ENCODE data around the gene SCAMP5. TPM values are rescaled to one million over a fixed set of nuclear protein-coding genes. Genes with fewer than 3 reads are reported as not detected.

The SCAMP5 gene
- total RNA-seq, 1 donor from 2014 or later: 0.73 TPM

GRCh38 chr15:74976159-74976558 lies 19.2 kb upstream of the SCAMP5 start:
- no peak for ATAC-seq
- no peak for DNase-seq (ENCODE audit: low spot score)

DNA sequence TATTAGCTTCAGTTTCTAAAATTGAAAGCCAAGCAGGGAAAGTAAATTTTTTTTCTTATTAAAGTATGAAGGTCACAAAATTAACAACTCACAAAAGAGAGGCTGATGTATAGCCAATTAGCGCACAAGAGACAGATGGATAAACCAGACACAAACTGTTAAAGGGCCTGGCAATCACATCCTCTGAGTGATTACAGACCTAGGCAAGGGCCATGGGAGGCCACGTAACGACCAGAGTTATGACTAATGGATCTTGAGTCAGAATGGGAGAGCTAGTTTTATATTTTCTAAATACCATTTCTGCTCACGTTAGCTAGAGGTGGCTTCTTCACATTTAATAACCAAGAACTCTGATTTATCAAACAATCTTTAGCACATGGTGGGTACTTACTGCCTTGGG lies 17.8 kb upstream of the SCAMP5 start:
- no peak for ATAC-seq

DNA sequence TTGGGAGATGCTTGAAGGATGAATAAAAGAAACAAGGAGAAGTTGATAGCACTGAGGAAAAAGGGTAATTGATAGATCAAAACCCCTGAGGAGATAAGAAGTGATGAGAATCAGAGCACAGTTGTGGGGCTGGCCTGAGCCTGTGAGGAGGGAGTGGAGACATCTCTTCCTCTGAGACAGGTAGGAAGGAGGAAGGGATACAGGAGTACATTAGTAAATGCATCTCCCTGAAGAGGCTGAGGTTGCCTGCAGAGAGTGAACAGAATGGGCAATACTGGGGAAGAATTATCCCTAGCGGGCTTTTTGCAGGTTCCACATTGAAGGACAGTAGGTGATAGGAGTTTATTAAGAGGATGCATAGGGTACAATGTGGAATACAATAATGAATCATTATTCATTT lies 17.3 kb upstream of the SCAMP5 start:
- ATAC-seq (no peak), DNase-seq (ENCODE audit: low spot score) (no peak)

More for the DNA sequence above, 17.8 kb upstream of the SCAMP5 start:
- DNase-seq (ENCODE audit: low spot score): no peak

DNA sequence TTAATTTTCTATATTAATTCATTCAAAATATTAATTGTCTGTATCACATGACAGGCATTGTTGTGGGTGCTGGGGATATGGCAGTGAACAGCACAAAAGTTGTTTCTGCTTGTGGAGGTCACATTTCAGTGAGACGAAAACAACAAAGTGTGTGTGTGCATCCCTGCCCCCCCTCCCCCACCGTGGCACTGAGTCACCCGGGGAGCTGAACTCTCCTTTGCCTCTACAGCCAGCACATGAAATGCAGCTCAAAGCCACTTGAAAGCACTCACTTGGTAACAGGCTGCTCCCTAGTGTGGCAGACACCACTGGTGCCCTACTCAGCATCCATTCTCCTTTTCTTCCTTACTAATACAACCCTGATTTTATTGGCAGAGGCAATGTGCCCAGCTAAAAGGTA lies 16.9 kb upstream of the SCAMP5 start:
- ATAC-seq: no peak
- DNase-seq (ENCODE audit: low spot score): no peak

GRCh38 chr15:74982183-74982582 lies 13.2 kb upstream of the SCAMP5 start:
- DNase-seq (ENCODE audit: low spot score) (no peak), ATAC-seq (no peak)

- ATAC-seq: no peak
- no peak for DNase-seq (ENCODE audit: low spot score)
Observed at GRCh38 chr15:74983725-74984231, 11.6 kb upstream of the SCAMP5 start.

DNA sequence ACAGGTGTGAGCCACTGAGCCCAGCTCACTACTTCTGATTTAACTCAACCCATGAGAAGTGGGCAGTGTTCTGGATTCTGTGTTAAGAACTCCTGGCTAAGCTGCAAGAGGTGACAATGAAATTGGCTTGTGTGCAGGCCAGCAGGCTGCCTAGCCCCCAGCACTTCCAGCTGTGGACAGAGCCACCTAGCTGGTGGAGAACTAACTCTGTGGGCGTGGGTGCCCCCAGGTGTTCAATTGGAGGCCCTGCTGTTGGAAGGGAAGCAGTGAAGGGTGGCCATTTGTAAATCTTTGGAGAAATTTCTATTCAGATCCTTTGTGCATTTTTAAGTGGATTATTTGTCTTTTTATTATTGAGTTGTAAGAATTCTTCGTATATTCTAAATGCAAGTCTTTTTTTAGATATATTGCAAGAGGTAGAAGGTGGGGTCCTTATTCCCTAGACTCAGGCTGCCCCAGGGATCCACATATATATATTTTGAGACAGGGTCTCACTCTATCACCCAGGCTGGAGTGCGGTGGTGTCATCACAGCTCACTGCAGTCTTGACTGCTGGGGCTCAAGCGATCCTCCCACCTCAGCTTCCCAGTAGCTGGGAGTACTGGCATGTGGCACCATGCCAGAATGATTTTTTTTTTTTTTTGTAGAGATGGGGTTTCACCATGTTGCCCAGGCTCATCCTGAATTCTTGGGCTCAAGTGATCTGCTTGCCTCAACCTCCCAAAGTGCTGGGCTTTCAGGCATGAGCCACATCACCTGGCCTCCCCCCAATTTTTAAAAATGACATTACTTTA lies 7.2 kb upstream of the SCAMP5 start:
- ATAC-seq: peak; percentile 69

DNA sequence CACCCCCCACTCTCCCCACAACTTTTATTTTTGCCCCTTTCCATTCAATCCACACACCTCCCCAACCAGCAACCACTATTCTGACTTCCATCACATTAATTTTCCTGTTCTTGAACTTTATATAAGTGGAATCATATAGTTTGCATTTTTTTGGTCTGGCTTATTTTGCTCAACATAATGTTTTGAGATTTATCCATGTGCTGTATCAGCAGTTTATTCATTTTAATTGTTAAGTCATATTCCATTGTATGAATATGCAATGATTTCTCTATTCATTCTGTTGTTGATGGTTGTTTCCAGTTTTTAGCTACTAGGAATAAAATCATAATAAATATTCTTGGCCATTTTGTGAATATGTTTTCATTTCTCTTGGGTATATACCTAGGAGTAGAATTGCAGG lies 5.8 kb upstream of the SCAMP5 start:
- ATAC-seq (no peak), DNase-seq (ENCODE audit: low spot score) (no peak)

More for the DNA sequence above, 7.2 kb upstream of the SCAMP5 start:
- DNase-seq (ENCODE audit: low spot score): no peak

- ATAC-seq: no peak
- DNase-seq (ENCODE audit: low spot score): no peak
Observed at GRCh38 chr15:74992619-74993018, 2.7 kb upstream of the SCAMP5 start.

- no peak for DNase-seq (ENCODE audit: low spot score)
- no peak for ATAC-seq
Observed at GRCh38 chr15:74994236-74994635, 1.1 kb upstream of the SCAMP5 start.

DNA sequence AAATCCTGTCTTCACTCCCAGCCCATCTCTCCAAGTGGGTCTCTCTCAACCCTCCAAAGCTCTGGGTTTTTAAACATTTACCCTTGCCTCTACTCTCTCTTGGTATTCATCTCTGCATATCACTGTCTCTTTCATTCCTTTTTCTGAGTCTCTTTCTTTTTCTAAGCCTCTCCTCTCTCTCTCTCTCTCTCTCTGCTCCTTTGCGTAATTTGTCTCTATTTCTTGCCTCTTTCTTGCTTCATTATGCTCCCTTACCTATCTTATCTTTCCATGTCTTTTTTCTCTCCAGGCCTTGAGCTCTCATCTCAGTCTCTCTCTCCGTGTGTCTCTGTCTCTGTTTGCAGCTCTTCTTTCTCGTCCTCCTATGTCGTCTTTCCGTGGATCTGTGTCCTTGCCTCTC lies 678 bp upstream of the SCAMP5 start:
- DNase-seq (ENCODE audit: low spot score) (no peak), ATAC-seq (no peak)

DNA sequence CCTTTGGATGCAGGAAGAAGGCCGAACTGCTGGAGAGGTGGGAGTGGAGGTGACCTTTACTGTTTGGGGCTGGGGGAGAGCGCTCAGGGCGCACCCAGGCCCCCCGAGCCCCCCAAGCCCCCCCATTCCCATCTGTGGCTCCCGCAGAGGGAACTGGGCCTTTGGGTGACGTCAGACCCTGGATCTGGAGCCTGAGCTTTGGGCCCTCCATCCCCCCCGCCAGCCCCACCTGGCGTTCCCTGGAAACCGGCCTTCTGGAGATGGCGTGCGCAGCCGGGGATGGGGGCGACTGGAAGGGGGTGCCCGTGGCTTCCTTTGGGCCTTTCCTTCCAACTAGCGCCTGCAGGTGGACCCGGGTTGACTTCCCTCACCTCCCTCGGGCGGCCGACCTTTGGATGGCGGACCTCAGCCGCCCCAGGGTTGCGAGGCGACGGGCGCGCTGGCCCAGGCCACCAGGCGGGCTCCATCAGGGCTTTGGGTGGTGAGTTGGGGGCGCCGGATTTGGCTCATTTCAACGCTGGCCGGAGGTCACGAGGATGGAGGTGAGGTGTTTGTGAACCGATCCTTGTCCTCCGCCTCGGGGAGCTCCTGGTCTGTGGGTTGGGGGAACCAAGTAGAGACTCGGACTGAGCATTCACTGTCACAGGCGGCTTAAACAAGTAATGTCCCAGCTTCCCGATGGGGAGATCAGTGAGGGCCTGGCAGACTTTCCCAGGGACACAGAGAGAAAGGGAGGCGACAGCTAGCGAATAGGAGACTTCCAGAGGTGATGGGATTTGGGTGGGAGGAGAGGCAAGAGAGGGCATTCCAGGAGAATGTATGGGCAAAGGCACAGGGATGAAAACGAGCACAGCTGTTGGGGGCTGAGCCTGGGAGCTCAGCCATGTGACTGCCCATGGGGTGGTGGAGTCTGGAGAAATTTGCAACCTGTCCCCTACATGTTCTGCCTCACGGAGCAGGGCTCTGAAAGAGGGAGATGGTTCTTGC lies 709 bp downstream of the SCAMP5 start:
- no peak for DNase-seq (ENCODE audit: low spot score)
- ATAC-seq: no peak

- ATAC-seq (no peak), DNase-seq (ENCODE audit: low spot score) (no peak)
Observed at GRCh38 chr15:74997141-74997540, 1.8 kb downstream of the SCAMP5 start.

DNA sequence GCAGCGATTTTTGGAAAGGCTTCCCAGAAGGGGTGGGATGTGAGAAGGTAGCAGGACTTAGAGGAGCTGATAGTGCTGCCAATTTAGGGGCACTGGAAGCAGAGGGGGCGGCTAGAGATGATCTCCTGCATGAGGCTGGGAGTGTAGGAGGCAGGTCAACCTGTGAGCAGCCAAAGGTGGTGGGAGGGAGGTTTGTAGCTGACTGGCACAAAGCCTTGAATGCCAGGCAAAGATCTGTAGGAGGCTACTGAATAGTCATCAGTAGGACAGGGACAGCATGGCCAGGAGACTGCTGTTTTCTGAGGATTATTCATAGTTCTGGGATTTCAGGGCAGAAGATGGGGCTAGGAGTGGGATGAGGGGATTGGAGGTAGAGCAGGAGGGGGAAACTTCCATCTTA lies 2.2 kb downstream of the SCAMP5 start:
- ATAC-seq (no peak), DNase-seq (ENCODE audit: low spot score) (no peak)

- ATAC-seq (no peak), DNase-seq (ENCODE audit: low spot score) (no peak)
Observed at GRCh38 chr15:75001310-75001709, 5.9 kb downstream of the SCAMP5 start.

GRCh38 chr15:75002398-75002797 lies 7.0 kb downstream of the SCAMP5 start:
- no peak for DNase-seq (ENCODE audit: low spot score)
- no peak for ATAC-seq

GRCh38 chr15:75007216-75007615 lies 11.9 kb downstream of the SCAMP5 start:
- ATAC-seq: no peak

DNA sequence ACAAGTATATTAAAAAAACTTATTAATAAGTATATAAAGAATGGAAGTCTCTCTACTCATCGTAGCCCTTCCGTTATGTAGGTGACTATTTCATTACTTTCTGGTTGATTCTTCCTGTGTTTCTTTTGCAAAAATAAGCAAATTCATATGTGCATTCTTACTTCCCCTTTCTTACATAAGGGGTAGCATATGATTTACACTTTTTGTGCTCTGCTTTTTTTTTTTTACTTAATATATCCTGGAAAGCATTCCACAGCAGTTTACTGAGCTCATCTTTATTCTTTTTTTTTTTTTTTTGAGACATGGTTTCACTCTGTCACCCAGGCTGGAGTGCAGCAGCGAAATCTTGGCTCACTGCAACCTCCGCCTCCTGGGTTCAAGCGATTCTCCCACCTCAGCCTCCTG lies 12.9 kb downstream of the SCAMP5 start:
- no peak for ATAC-seq
- DNase-seq (ENCODE audit: low spot score): no peak

More at GRCh38 chr15:75007216-75007615, 11.9 kb downstream of the SCAMP5 start:
- DNase-seq (ENCODE audit: low spot score): no peak

DNA sequence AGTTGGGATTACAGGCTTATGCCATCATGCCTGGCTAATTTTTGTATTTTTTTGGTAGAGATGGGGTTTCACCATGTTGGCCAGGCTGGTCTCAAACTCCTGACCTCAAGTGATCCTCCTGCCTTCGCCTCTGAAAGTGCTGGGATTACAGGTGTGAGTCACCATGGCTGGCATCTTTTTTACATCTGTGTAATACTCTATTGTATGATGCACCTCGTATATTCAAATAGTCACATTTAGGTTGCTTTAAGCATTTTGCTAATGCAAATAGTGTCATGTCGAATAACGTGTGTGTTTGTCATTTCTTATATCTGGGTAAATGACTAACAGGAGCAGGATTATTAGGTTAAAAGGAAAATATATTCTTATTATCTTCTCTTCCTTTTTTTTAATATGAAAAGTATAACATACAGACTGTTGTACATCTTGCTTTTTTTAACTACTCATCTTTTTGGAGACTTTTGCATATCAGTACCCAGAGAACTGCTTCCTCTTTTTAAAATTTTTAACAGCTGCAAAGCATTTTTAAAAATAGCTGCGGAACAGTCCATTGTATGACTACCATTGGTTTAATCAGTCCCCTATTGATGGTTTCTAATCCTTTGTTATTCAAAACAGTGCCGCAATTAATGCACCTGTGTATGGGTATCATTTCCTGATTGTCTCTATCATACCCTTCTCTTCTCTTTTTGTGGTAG lies 13.4 kb downstream of the SCAMP5 start:
- DNase-seq (ENCODE audit: low spot score) (no peak), ATAC-seq (no peak)

- DNase-seq (ENCODE audit: low spot score) (no peak), ATAC-seq (no peak)
Observed at GRCh38 chr15:75016431-75016830, 21.1 kb downstream of the SCAMP5 start.

GRCh38 chr15:75019916-75020315 lies 24.6 kb downstream of the SCAMP5 start:
- ATAC-seq (no peak), DNase-seq (ENCODE audit: low spot score) (no peak)
